GM21381 (cell line): ENCODE measurements around the gene TBC1D17.

ENCODE experiments used
- ATAC-seq: cut with Tn5 transposase; IDR thresholded peaks from one replicate; pipeline ENCODE4 v1.9.1; 2021; ENCODE audit warnings: mild to moderate bottlenecking, moderate library complexity; ENCODE audit not compliant: unreplicated experiment

Gene TBC1D17

DNA sequence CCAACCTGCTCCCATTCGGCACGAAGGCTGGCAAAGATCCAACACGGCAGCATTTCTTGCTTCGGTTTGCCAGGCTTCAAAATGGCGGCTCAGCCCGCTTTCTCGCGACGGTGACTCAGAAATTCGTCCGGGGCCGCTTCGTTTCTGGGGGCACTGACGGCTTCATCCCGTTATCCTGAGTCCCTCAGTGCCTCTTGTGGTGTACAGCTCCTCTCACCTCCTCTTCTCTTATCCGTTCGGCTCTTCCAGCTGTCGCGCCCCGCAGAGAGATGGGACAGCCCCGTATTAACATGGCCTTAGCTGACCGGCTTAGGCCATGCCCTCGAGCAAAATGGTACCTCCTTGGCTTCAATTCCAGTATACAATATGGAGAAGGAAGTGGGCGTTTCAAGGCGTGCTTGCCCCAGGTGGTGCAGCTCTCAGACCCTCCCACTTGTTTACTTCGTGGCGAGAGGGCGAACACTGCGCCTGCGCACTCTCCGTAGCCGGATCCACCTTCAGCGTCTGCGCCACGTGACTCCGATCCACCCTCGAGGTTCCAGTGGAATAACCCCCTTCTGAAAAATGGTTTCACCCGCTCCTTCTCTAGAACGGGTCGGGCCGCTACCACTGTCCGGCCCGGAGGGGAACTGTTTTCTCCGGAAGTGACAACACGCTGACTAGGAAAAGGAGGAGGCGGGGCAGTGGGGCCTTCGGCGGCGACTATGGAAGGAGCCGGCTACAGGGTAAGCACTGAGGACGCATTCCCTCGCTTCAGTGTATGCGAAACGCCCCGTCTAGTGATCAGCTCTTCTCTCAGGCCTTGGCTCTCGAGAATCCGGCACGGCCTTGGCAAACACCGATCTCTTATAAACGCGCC lies at the start of gene TBC1D17, which contains the start of gene AKT1S1:
TSS of gene TBC1D17 (plus strand) at position 683 of the 859 bp plus-strand sequence. CDS start at position 705, 22 bp downstream.
TSS of gene AKT1S1 (minus strand) at position 336 of the 859 bp plus-strand sequence. CDS start 4,060 bp downstream, outside the sequence.
- ATAC-seq, result peak; percentile 60

- ATAC-seq, result no peak
Measured at GRCh38 chr19:49829200-49829599, 48.3 kb upstream of the TBC1D17 start.

- no peak for ATAC-seq
Measured at GRCh38 chr19:49829721-49830120, 47.8 kb upstream of the TBC1D17 start.

GRCh38 chr19:49830766-49831165 lies 46.7 kb upstream of the TBC1D17 start:
- no peak for ATAC-seq

DNA sequence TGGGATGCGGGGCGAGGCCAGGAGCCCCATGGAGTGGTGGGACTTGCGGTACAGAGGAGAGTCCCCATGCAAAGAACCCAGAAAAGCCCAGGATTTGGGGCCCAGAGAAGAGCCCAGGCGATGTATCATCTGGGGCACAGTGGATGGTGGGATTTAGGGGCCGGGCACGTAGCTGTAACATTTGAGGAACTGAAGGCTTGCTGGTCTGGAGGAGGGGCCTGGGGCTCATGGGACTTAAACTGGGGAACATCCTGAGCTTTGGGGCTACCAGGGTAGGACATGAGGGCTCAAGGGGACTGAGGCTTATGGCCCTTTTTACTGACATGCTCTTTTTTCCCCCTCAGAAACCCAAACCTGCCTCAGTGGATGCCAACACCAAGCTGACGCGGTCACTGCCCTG lies 45.9 kb upstream of the TBC1D17 start:
- ATAC-seq, result no peak

DNA sequence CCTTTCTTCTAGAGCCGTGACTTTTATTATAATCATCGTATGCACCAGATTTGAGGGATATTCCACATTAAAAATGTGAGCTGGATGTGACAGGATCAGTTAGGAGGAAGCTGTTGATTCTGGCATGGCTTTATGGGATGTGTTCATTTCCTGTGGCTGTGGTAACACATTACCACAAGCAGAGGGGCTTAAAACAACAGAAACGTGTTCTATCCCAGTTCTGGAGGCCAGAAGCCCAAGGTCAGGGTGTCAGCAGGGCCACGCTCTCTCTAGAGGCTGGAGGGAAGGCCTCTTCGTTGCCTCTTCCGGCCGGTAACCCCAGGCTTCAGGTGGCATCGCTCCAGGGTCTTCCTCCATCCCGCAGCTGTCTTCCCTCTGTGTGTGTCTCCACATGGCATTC lies 44.9 kb upstream of the TBC1D17 start:
- ATAC-seq, result no peak

- no peak for ATAC-seq
Measured at GRCh38 chr19:49833599-49833998, 43.9 kb upstream of the TBC1D17 start.

DNA sequence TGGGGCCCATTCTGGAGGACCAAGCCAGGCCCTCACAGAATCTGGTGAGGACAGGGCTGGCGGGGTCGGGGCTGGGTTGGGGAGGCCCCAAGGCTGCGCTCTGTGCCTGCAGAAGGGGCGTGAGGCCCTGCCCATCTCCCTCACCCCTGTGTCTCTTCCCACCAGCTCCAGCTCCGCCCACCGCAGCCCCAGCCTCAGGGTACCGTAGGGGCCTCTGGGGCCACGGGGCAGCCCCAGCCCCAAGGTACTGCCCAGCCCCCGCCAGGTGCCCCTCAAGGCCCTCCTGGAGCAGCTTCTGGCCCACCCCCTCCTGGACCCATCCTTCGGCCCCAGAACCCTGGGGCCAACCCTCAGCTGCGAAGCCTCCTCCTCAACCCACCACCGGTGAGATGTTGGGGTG lies 41.9 kb upstream of the TBC1D17 start:
- no peak for ATAC-seq

DNA sequence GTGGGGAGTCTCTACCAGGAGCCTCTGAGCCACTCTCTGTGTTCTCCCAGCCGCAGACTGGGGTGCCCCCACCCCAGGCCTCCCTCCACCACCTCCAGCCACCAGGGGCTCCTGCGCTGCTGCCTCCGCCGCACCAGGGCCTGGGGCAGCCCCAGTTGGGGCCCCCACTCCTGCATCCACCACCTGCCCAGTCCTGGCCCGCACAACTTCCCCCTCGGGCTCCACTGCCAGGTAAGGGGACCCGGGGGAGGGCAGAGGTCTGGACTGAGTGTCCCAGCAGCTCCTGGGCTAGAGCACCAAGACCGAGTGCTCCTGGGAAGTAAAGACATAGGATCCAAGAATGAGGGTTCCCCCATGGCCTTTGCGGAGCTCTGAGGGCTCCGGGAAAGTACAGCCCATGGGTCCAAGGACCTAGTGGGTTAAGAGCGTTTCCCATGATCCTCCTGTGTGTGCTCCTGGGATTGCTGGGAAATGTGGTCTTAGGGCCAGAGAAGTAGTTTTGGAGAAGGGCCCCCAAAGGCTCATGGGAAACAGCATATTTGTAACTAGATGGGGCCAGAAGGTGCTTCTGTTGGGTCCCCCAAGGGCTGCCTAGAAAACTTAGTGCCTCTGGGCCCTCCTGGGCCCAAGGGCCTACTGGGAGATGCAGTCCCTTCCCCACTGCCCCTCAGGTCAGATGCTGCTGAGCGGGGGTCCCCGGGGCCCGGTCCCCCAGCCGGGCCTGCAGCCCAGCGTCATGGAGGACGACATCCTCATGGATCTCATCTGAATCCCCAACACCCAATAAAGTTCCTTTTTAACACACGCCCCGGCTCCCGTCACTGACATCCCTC lies 41.1 kb upstream of the TBC1D17 start:
- ATAC-seq, result no peak

GRCh38 chr19:49837009-49837310 lies 40.5 kb upstream of the TBC1D17 start:
- ATAC-seq, result no peak

DNA sequence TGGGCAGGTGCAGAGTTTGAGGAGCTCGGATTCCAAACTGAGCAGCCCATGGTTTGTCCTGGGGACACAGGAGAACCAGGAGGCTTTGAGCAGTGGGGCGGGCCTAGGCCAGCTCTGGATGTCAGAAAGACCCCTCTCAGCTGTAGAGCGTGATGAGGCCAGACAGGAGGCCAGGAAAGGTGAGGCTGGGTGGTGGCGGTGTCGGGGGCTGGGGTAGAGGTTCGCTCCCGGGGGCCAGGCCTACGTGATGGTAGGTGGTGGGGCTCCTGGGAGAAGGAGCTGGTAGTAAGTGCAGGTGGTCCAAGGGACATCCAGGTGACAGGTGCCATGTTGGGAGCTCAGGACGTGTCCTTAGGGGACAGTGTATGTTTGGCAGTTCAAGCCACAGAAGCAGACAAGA lies 40.1 kb upstream of the TBC1D17 start:
- ATAC-seq, result no peak

GRCh38 chr19:49838885-49839588 lies 38.5 kb upstream of the TBC1D17 start:
- no peak for ATAC-seq

DNA sequence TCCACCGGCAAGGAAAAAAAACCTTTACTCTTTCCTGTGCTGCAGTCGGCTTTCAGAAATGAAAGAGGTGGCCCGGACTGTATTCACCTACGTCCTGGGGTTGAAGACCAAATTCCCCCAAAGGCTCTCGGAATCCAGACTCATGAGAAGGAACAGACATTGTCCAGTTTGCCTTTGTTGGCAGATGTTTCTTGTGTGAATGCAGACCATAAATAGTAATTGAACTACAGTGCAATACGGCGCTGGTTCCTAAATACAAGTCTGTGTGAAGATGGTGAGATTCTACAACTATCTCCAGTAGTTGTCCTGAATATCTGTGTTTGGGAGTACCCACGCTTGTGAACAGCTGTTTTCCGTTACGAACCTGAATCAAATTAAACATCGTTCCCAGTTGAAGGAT lies 37.8 kb upstream of the TBC1D17 start:
- ATAC-seq, result no peak

DNA sequence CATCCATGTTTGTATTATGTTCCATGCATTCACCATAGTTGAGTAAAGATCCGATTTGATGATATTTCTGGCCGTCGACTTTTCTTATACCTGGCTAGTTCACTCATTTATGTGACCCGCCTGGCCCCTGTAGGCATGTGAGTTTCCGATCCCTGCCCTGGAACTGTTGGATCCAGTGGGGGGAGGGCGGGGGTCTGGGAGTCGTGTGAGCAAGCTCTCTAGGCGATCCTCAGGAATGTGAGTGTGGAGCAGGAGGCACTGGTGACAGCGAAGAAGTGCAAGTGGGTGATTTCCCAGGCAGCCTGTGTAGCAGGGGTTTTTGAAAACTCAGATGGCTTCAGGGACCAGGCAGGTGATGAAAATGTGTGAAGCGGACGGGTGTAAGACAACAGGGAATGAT lies 37.2 kb upstream of the TBC1D17 start:
- no peak for ATAC-seq

GRCh38 chr19:49840736-49841249 lies 36.7 kb upstream of the TBC1D17 start:
- ATAC-seq, result no peak

GRCh38 chr19:49843265-49843664 lies 34.2 kb upstream of the TBC1D17 start:
- no peak for ATAC-seq

DNA sequence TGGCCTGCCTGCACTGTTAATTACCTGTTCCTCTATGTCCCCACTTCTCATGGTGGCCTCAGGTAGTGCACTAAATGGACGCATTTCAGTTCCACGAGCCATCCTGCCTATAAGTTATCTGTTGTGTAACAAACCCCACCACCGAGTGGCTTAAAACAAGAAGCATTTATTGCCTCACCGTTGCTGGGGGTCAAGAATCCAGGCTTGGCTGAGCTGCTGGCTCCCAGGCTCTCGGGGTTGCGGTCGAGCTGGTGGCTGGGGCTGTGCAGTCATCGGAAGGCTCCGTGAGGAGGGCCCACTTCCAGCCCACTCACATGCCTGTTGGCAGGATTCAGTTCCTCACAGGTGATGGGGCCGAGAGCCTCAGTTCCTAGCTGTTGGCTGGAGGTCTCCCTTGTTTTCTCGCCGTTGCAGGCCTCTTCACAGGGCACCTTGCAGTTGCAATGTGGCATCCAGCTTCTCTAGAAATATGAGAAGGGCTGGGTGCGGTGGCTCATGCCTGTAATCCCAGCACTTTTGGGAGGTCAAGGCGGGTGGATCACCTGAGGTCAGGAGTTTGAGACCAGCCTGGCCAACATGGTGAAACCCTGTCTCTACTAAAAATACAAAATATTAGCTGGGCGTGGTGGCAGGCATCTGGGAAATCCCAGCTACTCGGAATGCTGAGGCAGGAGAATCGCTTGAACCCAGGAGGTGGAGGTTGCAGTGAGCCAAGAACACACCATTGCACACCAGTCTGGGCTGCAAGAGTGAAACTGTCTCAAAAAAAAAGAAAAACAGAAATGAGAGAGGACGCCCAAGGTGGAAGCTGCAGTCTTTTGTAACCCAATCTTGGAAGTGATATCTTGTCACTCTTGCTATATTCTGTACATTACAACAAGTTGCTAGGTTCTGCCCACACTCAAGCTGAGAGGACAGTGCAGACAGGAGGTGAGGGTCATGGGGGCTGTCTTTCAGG lies 33.1 kb upstream of the TBC1D17 start:
- no peak for ATAC-seq

DNA sequence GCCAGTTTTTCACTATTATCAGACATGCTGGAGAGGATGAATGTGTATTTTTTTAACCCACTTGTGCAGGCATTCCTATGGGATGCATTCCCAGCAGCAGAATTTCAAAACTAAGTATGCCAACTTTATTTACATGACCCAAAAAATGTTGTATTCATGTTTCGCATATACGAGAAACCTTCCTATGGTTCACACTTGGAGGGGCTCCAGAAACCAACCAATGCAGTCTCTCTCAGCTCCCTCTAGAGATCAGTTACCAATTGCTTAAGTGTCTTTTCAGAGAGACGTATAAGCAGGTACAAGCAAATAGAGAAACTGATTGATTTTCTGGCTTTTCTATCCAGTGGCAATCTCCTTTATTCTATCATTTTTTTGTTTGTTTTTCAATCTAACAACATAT lies 32.1 kb upstream of the TBC1D17 start:
- no peak for ATAC-seq

DNA sequence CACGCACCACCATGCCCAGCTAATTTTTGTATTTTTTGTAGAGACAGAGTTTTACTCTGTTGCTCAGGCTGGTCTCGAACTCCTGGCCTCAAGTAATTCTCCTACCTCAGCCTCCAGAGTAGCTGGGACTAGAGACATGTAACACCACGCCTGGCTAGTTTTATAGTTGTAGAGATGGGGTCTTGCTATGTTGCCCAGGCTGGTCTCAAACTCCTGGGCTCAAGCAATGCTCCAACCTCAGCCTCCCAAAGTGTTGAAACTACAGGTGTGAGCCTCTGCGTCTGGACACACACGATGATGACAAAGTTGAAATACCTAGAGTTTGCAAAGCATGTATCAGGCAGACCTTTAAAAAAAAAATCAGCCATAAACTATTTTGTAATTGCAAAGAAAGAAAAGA lies 31.1 kb upstream of the TBC1D17 start:
- ATAC-seq, result no peak
